OCI-LY1 (cell line): ENCODE measurements around the gene UNC13A.

ENCODE experiments used
- EZH2 ChIP-seq: fragments of 200-600 bp; sonication (generic), shearing (Covaris generic); IDR thresholded peaks from 2 replicates; pipeline ENCODE4 v1.8.0; 2017; ENCODE audit warnings: borderline replicate concordance, mixed run types, mild to moderate bottlenecking, antibody characterized with exemption, low read length, moderate library complexity, mixed read lengths
- TF ChIP-seq, protein P1 (sequence below): fragments of 200-600 bp; sonication (generic), shearing (Covaris generic); IDR thresholded peaks from 2 replicates; pipeline ENCODE4 v1.5.1; 2017; ENCODE audit warnings: mild to moderate bottlenecking, antibody characterized with exemption, low read length, moderate library complexity, mixed read lengths

DNA sequence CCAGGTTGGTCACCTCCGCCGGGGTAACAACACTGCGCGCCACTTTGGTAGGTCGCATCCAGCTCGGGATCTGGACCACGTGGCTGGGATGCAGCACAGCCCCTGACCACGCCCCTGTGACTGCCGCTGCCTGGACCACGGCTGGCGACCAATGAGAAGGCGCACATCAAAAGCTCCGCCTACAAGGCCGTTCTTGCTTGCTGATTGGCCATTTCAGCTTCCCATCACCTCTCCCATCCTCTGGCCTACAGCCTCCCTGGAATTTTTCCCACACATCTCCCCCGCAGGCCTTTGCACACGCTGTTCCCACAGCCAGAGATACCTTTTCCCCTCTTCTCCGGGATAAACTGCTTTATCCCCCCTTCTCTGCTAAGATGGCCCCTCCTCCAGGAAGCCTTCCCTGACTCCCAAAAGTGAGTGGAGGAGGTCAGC is 18.6 kb upstream of the UNC13A start:
- TF ChIP-seq, protein P1, sequence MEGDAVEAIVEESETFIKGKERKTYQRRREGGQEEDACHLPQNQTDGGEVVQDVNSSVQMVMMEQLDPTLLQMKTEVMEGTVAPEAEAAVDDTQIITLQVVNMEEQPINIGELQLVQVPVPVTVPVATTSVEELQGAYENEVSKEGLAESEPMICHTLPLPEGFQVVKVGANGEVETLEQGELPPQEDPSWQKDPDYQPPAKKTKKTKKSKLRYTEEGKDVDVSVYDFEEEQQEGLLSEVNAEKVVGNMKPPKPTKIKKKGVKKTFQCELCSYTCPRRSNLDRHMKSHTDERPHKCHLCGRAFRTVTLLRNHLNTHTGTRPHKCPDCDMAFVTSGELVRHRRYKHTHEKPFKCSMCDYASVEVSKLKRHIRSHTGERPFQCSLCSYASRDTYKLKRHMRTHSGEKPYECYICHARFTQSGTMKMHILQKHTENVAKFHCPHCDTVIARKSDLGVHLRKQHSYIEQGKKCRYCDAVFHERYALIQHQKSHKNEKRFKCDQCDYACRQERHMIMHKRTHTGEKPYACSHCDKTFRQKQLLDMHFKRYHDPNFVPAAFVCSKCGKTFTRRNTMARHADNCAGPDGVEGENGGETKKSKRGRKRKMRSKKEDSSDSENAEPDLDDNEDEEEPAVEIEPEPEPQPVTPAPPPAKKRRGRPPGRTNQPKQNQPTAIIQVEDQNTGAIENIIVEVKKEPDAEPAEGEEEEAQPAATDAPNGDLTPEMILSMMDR: no peak
- no peak for TF ChIP-seq EZH2
